Prostate gland (tissue), 2 donors: Measurements from ENCODE around the gene NEB. TPM values are rescaled to one million over a fixed set of nuclear protein-coding genes. Genes with fewer than 3 reads are reported as not detected.

Source experiments
- DNase-seq: peaks from one replicate; pipeline ENCODE4 v3.0.0-alpha.2; 2019; ENCODE audit warnings: low spot score
- H3K27ac ChIP-seq, 2 donors: fragments of 200-600 bp; sonication (generic); 2 replicates each; pipeline ENCODE4 v1.5.1; 2017 to 2019
- H3K27me3 ChIP-seq: fragments of 200-600 bp; sonication (generic); replicated peaks from 2 replicates; pipeline ENCODE4 v1.5.1; 2019; ENCODE audit not compliant: insufficient read depth
- H3K36me3 ChIP-seq, 2 donors: fragments of 200-600 bp; sonication (generic); 1 replicate in 1 of 2; 2 replicates in 1 of 2; pipeline versions ENCODE4 v1.5.1 to v1.8.1; 2017 to 2019
- H3K4me1 ChIP-seq: fragments of 200-600 bp; sonication (generic); replicated peaks from 2 replicates; pipeline ENCODE4 v1.5.1; 2019
- H3K4me3 ChIP-seq, 2 donors: fragments of 200-600 bp; sonication (generic); 2 replicates each; pipeline ENCODE4 v1.5.1; 2017 to 2019
- H3K9me3 ChIP-seq: fragments of 200-600 bp; sonication (generic); 2 replicates; pipeline ENCODE4 v1.5.1; 2017
- POLR2A ChIP-seq: fragments of 450-650 bp; IDR thresholded peaks from one replicate; pipeline ENCODE4 v1.6.1; 2016; ENCODE audit warnings: antibody characterized with exemption, mild to moderate bottlenecking
- POLR2AphosphoS5 ChIP-seq: sonication (generic); formaldehyde crosslinking; IDR thresholded peaks from one replicate; pipeline ENCODE4 v1.6.1; 2017; ENCODE audit warnings: antibody characterized with exemption
- WGBS: methylation state at CpG from one replicate; pipeline ENCODE4 v1.1.5; 2018; 5-methylcytosine and 5-hydroxymethylcytosine counted together
- intact Hi-C: fragments of 100-400 bp; cut with DNase I; formaldehyde crosslinking; loops from one replicate; pipeline ENCODE4 v1.14.2; 2022
- total RNA-seq, 2 donors: library from RNA; depleted of rRNA; stranded (reverse); fragments of >200 nt; gene quantifications; one replicate each; pipeline ENCODE4 v1.1.0, GENCODE V29; 2016
- TF ChIP-seq, protein P1 (sequence below), 4 experiments: fragments of 200-600 bp in 2 of 4; fragments of 450-650 bp in 2 of 4; sonication (generic) in 2 of 4; IDR thresholded peaks; 1 replicate in 3 of 4; 2 replicates in 1 of 4; pipeline ENCODE4 v1.5.1; 2016 to 2019; ENCODE audit warnings: antibody characterized with exemption in 4 of 4, mild to moderate bottlenecking in 2 of 4, moderate library complexity in 2 of 4

Gene NEB
- total RNA-seq, 2 donors from 2014 or later: 7.3 to 57.9 TPM

- no peak overlapping the region for H3K4me3 ChIP-seq
- no peaks in the 10 kb centered on the region for H3K27me3 ChIP-seq
- no peaks in the 10 kb centered on the region for H3K9me3 ChIP-seq
- intact Hi-C loops: no loop called here
- no peak overlapping the region for H3K27ac ChIP-seq
- 78% methylated on average over 11 of the region's 11 CpGs for WGBS
- no peaks in the 10 kb centered on the region for H3K36me3 ChIP-seq
- DNase-seq: no peak
- no peaks in the 10 kb centered on the region for H3K4me1 ChIP-seq
- TF ChIP-seq POLR2AphosphoS5 (no peak), POLR2A (no peak)
- TF ChIP-seq, protein P1, sequence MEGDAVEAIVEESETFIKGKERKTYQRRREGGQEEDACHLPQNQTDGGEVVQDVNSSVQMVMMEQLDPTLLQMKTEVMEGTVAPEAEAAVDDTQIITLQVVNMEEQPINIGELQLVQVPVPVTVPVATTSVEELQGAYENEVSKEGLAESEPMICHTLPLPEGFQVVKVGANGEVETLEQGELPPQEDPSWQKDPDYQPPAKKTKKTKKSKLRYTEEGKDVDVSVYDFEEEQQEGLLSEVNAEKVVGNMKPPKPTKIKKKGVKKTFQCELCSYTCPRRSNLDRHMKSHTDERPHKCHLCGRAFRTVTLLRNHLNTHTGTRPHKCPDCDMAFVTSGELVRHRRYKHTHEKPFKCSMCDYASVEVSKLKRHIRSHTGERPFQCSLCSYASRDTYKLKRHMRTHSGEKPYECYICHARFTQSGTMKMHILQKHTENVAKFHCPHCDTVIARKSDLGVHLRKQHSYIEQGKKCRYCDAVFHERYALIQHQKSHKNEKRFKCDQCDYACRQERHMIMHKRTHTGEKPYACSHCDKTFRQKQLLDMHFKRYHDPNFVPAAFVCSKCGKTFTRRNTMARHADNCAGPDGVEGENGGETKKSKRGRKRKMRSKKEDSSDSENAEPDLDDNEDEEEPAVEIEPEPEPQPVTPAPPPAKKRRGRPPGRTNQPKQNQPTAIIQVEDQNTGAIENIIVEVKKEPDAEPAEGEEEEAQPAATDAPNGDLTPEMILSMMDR (IDR thresholded peaks at IDR 0.05): no peak
Observed at GRCh38 chr2:151760139-151760650, 25.9 kb upstream of the NEB start.

- Histone ChIP-seq H3K9me3 (no peaks in the 10 kb centered on the region), H3K4me1 (no peaks in the 10 kb centered on the region), H3K27me3 (no peaks in the 10 kb centered on the region), H3K4me3 (no peak overlapping the region), H3K27ac (no peak overlapping the region), H3K36me3 (no peaks in the 10 kb centered on the region)
- WGBS: 91% methylated on average over 3 of the region's 3 CpGs
- TF ChIP-seq POLR2A (no peak), POLR2AphosphoS5 (no peak)
- TF ChIP-seq, protein P1 (IDR thresholded peaks at IDR 0.05): no peak
- no peak for DNase-seq
- intact Hi-C loops: no loop called here
Observed at GRCh38 chr2:151758744-151759143, 24.5 kb upstream of the NEB start.

GRCh38 chr2:151757861-151758260 lies 23.6 kb upstream of the NEB start:
- 5% methylated on average over 1 of the region's 1 CpG for WGBS
- TF ChIP-seq POLR2A (no peak), POLR2AphosphoS5 (peak; percentile 31)
- TF ChIP-seq, protein P1 (IDR thresholded peaks at IDR 0.05): no peak
- Histone ChIP-seq H3K9me3 (no peaks in the 10 kb centered on the region), H3K27ac (no peak overlapping the region), H3K36me3 (no peaks in the 10 kb centered on the region), H3K27me3 (no peaks in the 10 kb centered on the region), H3K4me1 (no peaks in the 10 kb centered on the region), H3K4me3 (no peak overlapping the region)
- intact Hi-C loops: no loop called here
- DNase-seq: peak; percentile 66

DNA sequence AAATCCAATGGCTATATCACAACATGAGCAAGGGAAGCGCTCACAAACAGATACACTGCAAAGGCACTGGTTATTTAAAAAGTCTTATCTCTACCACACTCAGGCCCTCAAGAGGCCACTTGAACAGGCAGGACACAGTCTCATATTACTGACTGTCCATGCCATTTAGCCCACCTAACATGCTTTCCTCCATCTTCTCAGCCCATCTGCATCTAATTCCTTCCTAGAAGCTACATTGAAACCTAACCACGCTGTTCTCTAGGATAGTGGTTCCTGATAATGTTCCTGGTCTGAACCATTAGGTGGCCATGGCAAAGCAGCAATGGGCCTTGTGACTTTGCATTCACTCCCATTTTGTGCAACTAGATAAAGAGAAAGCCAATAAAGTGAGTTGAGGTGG lies 22.5 kb upstream of the NEB start:
- no peak for TF ChIP-seq POLR2A
- TF ChIP-seq POLR2AphosphoS5: no peak
- TF ChIP-seq, protein P1 (IDR thresholded peaks at IDR 0.05): no peak

GRCh38 chr2:151754253-151754897 lies 20.1 kb upstream of the NEB start:
- intact Hi-C loops: no loop called here
- no peak overlapping the region for H3K27ac ChIP-seq
- no peaks in the 10 kb centered on the region for H3K9me3 ChIP-seq
- H3K27me3 ChIP-seq: no peaks in the 10 kb centered on the region
- no peaks in the 10 kb centered on the region for H3K4me1 ChIP-seq
- TF ChIP-seq POLR2AphosphoS5 (no peak), POLR2A (no peak)
- TF ChIP-seq, protein P1 (IDR thresholded peaks at IDR 0.05): no peak
- no peaks in the 10 kb centered on the region for H3K36me3 ChIP-seq
- WGBS: 76% methylated on average over 1 of the region's 1 CpG
- DNase-seq: no peak
- no peak overlapping the region for H3K4me3 ChIP-seq

More for the DNA sequence above, 22.5 kb upstream of the NEB start:
- intact Hi-C loops: no loop called here
- DNase-seq: no peak
- H3K4me1 ChIP-seq: no peaks in the 10 kb centered on the region
- no peaks in the 10 kb centered on the region for H3K36me3 ChIP-seq
- no peak overlapping the region for H3K27ac ChIP-seq
- H3K27me3 ChIP-seq: no peaks in the 10 kb centered on the region
- 94% methylated on average over 2 of the region's 2 CpGs for WGBS
- H3K4me3 ChIP-seq: no peak overlapping the region
- H3K9me3 ChIP-seq: no peaks in the 10 kb centered on the region
